Fibroblast of gingiva (primary cell): ENCODE data around the gene ATXN3.
"Not testable (repeated sequence)": the region's sequence is repeated elsewhere in the genome, so short reads cannot be mapped to it uniquely, and the experiment has no call there.

ENCODE experiments used
- DNase-seq: peaks from one replicate; pipeline ENCODE4 v3.0.0-alpha.2; 2011; ENCODE audit warnings: low read depth

The ATXN3 gene

DNA sequence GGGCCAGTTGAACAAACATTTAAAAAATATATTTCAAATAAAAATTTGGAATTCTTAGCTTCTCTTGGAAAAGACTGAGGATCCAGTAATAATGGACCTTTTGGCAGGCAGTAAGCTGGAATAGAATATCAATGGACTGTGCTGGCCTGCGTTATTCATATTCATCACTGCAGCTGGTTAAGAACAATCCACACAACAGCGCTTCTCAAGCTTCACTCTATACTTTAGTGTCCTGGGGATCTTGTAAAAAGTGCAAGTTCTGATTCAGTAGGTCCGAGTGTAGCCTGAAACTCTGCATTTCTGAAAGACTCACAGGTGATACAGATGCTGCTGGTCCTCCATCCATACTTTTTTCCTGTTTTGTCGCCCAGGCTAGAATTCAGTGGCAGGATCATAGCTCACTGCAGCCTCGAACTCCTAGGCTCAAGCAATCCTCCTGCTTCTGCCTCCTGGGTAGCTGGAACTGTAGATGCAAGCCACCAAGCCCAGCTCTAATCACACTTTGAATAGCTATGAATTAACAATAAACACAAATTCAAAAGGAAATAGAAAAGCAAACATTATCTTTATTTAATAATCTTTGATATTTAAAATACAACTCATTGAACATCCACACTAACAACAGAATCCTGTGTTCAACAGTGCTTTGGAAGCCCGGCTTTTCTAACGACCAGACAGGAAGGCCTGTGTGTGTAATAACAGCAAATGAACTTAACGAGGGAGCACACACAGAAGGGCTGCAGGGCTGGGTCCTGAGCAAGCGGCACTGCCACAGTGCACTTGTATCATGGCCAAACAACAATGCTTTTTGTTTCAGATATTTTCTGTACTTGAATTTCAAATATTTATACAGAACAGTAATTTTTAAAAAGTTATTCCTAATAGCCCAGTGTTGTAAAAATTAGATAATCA is 48.1 kb downstream of the ATXN3 start:
- DNase-seq = no peak

GRCh38 chr14:92049781-92050180 is 56.6 kb downstream of the ATXN3 start:
- no peak for DNase-seq

DNA sequence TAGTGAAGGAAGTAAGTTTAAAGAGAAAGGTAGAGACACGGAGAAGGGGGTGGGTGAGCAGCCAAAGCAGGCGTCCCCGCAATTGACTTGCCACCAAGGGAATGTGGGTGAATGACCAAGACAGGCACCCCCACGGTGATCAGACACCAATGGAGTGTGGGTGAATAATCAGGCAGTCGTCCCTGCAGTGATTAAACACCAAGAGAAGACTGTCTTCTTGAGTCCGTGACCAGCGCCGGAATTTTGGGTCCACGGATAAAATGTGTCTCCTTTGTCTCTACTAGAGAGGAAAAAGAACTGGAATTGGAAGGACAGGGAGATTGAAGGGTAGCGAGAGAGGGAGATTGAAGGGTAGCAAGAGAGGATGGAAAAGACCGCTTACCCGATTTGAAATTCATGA is 57.2 kb downstream of the ATXN3 start:
- DNase-seq = not testable (repeated sequence)

- not testable (repeated sequence) for DNase-seq
These were observed 60.5 kb downstream of the ATXN3 start for GRCh38 chr14:92045904-92046303.

GRCh38 chr14:92041766-92042165 is 64.6 kb downstream of the ATXN3 start:
- DNase-seq = not testable (repeated sequence)

GRCh38 chr14:92041203-92041602 is 65.2 kb downstream of the ATXN3 start:
- no peak for DNase-seq

DNA sequence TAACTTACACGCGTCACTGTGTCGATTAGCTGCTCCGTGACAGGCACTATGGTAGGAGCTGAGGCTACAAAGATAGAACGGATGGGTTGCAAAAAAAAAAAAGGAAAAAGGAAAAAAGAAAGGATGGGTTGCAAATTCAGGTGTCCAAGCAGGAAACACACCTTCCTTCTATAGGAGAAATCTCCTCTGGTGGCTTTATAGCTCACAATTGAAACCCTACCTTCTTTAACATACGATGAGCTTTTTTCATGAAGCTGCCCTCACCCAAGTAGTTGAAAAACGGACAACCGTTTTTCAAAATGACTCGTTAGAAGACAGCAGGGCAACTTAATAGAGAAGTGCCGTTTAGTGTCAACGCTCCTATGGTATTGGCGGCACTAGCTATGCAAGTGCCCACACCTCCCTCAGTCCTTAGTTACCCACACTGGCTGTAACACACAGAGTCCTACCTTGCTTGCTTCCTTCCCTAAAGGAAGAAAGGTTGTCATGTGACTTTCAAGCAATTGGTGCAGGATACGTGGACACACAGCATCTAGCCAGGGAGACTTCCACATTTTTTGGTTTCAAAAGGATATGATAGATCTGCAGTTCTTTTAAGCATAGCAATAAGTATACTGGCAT is 65.8 kb downstream of the ATXN3 start:
- DNase-seq = peak; percentile 8

DNA sequence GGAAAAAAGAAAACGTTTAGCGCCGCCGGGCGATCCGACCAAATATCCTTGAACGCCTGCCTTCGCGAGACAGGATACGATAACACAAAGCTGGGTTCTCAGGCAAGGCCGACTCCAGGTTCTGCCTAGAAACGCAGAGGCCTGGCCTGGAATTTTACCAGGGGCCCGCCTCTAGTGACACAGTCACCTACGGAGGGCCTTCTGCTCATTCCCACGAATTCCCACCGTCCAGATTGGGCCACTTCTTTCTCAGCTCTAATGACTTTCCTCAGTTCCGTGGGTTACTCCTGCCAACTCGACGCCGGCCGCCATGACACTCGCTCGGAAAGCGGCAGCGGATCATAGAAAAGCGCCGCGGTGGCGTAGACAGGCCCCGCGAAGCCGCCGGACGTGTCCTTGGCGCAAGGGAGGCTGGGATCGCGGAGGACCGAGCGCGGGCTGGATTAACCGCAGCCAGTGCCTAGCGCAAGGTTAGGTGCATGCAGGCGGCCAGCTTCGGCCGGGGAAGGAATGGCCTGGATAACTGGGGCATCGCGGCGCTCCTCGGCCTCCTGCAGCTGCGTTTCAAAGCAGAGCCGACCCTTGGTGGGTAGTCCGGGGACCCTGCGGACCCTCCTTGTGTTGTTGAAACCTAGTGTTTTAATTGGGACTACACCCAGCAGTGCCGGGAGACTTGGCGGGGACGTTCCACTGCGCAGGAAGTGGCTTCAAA is 66.5 kb downstream of the ATXN3 start, which contains the start of gene TRIP11:
TRIP11 (minus strand) TSS at position 341 of the 712 bp plus-strand sequence. CDS start 374 bp downstream, outside the sequence.
- DNase-seq = peak; percentile 93

DNA sequence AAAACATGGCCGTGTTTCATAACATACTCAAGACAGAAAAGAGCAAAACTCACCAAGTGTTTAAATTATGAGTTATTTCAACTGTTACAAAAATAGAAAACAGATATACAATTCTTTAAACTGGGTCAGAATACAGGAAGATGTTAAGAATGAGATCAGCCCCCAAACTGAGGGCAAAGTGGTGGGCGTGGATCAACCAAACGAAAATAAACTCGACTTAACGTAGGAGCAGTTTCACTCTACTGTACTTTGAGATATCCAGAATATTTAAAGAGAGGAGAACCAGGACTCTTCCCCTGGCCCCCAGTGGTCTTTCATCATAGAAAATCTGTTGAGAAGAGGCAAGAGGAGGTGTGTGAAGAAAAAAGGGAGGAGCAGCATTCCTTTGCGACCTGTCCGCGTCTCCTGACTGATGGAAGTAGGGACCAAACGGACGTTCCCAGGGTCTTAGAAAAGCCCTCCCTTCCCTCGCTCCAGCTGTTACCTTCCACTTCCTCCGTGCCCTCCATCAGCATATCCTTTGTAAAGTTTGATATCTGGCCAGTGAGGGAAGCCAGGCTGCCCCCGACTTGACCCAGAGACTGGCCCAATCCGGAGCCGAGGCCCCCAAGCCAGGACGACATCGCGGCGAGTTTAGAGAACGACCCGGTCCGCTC is 67.2 kb downstream of the ATXN3 start:
- DNase-seq = no peak

- no peak for DNase-seq
These were observed 68.4 kb downstream of the ATXN3 start for GRCh38 chr14:92037989-92038388.

DNA sequence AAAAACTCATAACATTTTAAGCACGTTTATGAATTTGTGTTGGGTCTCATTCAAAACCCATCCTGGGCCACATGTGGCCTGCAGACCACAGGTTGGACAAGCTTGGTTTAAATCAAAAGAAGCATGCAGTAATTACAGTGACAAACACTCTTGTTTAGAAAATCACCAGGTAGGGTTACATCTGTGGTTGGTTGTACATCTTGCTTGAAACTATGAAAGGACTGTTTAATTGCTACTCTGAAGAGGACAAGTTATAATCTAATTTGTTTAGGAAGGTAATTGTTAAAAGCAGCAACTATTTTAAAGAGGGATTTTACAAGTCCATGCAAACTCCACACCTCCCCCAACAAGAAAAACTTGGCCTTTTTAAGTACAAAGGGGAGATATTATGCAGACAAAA is 70.5 kb downstream of the ATXN3 start:
- DNase-seq = no peak

DNA sequence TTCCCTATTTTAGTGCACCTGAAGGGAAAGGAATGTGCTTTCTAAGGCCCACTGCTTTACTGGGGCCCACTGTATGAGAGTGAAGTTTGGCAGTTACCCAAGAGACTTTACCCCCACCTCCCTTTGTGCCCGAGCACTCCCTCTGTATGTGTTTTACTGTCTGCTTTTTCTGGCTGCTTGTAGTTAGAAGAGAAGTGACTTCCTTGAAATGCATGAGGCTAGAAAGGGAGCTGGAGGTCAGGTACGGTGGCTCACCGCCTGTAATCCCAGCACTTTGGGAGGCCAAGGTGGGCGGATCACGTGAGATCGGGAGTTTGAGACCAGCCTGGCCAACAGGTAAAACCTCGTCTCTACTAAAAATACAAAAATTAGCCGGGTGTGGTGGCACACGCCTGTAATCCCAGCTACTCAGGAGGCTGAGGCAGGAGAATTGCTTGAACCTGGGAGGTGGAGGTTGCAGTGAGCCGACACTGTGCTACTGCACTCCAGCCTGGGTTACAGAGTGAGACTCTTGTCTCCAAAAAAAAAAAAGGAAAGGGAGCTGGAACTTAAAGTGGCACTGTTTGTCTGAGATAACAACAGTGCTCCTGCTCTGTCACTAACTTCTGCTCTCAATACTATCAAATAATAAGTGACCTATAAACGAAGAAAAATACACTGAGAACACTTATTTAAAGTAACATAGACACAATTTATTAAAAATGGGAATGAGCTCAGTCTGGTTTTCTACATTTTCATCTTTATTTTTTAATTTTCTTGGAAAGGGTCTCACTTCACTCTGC is 72.3 kb downstream of the ATXN3 start:
- no peak for DNase-seq

GRCh38 chr14:92033433-92033832 is 72.9 kb downstream of the ATXN3 start:
- DNase-seq = no peak

DNA sequence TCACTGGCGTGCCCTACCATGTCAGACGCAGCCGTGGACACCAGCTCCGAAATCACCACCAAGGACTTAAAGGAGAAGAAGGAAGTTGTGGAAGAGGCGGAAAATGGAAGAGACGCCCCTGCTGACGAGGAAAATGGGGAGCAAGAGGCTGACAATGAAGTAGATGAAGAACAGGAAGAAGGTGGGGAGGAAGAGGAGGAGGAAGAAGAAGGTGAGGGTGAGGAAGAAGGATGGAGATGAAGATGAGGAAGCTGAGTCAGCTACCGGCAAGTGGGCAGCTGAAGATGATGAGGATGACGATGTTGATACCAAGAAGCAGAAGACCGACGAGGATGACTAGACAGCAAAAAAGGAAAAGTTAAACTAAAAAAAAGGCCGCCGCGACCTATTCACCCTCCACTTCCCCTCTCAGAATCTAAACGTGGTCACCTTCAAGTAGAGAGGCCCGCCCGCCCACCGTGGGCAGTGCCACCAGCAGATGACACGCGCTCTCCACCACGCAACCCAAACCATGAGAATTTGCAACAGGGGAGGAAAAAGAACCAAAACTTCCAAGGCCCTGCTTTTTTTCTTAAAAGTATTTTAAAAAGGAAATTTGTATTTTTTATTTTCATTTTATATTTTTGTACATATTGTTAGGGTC is 79.7 kb downstream of the ATXN3 start:
- DNase-seq = no peak

DNA sequence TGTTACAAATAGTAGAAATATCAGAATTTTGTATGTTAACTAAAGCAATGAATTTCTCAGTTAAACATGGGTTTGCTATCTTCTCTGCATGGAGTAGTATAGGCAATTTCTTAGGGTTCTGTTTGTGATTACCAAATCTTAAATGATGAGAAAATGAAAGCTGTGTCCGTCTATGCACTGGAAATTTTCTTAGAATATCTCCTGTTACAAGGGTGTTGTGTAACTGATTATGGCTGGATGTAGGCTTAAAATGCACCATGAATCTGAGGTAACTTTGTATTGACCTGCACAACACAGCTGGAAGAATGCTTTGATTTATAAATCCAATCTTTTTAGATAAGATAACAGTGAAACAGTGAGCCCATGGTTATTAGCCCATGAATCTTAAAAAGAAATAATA is 84.3 kb downstream of the ATXN3 start:
- DNase-seq = peak; percentile 8

DNA sequence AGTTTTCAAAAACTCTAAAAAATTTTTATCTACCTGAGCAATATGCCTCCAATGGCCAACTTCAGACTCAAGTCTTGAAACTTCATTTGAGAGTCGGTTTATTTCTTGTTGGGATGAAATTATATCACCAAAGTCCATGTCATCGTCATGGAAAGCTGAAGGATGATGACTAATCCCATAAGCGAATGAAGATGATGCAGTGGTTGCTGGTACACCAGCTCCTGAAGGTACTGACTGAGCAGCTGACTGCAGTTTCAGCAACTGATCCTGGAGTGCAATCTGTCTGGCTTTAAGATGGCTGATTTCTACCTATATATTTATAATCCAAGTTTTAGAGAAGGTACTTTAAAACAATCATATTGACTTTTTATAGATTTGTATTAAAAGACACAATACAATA is 84.9 kb downstream of the ATXN3 start:
- no peak for DNase-seq

- DNase-seq = no peak
These were observed 92.3 kb downstream of the ATXN3 start for GRCh38 chr14:92014040-92014439.

GRCh38 chr14:92012121-92012748 is 94.1 kb downstream of the ATXN3 start:
- no peak for DNase-seq

DNA sequence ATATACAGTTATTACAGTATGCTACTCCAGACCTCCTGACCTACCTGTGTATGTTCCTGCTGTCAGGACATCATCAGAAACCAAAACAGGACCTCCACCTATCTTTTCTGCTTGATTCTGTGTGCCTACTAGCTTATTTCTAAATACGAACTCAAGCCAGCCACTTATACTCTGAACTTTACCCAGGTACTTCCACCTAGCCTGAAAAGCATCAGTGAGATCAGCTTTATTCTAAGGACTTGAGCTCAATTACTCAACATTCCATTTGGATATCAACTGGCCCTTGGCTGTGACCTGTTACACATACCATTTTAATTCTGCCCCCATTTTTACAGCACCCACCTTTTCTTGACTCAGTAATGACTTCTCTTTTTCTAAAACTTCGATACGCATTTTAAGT is 95.7 kb downstream of the ATXN3 start:
- DNase-seq = no peak

DNA sequence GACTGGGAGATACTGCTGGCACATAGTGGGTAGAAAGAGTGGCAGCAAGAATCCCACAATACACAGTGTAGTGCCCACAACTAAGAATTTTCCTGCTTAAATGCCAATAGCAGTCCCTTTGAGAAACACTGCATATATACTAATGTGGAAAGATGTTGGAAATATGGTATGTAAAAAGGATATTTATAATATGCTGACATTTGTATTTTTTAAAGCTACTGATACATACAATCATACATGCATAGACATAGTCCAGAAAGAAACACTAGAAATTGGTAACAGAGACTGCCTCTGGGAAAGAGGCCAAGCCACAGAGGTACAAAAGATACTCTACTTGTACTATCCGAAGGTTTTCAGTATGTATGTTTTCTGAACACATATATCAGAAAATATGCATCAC is 96.8 kb downstream of the ATXN3 start:
- DNase-seq = no peak
